KMS-11 (cell line): ENCODE results near the gene ACTR6.

ENCODE experiments used
- H2AFZ ChIP-seq: fragments of 200-600 bp; sonication (generic); 2 replicates; pipeline ENCODE4 v1.6.1; 2016; ENCODE audit warnings: antibody characterized with exemption, mixed run types, low read depth
- H3K27ac ChIP-seq: fragments of 200-600 bp; sonication (generic); 2 replicates; pipeline ENCODE4 v1.6.1; 2016; ENCODE audit warnings: mild to moderate bottlenecking, mixed run types
- H3K27me3 ChIP-seq: fragments of 200-600 bp; sonication (generic); 2 replicates; pipeline ENCODE4 v1.6.1; 2017; ENCODE audit warnings: mild to moderate bottlenecking, low read depth, mixed run types, moderate library complexity; ENCODE audit not compliant: insufficient read depth
- H3K36me3 ChIP-seq: fragments of 200-600 bp; sonication (generic); 2 replicates; pipeline ENCODE4 v1.6.1; 2017; ENCODE audit warnings: mild to moderate bottlenecking, mixed run types; ENCODE audit not compliant: insufficient read depth
- H3K4me1 ChIP-seq: fragments of 200-600 bp; sonication (generic); 2 replicates; pipeline ENCODE4 v1.6.1; 2016; ENCODE audit warnings: mild to moderate bottlenecking, low read depth, mixed run types; ENCODE audit not compliant: poor library complexity, severe bottlenecking
- H3K4me2 ChIP-seq: fragments of 200-600 bp; sonication (generic); 2 replicates; pipeline ENCODE4 v1.7.0; 2016; ENCODE audit warnings: mild to moderate bottlenecking, mixed run types
- H3K4me3 ChIP-seq: fragments of 200-600 bp; sonication (generic); IDR thresholded peaks from 2 replicates; pipeline ENCODE4 v1.6.1; 2017; ENCODE audit warnings: low read depth, low read length, mixed read lengths; ENCODE audit not compliant: insufficient read depth
- H3K79me2 ChIP-seq: fragments of 200-600 bp; sonication (generic); 2 replicates; pipeline ENCODE4 v1.6.1; 2016; ENCODE audit warnings: low read depth, mixed run types; ENCODE audit not compliant: insufficient read depth
- H3K9ac ChIP-seq: fragments of 200-600 bp; sonication (generic); 2 replicates; pipeline ENCODE4 v1.6.1; 2016; ENCODE audit warnings: mild to moderate bottlenecking, mixed run types
- H4K20me1 ChIP-seq: fragments of 200-600 bp; sonication (generic); 2 replicates; pipeline ENCODE4 v1.6.1; 2016; ENCODE audit warnings: mild to moderate bottlenecking, mixed run types; ENCODE audit not compliant: insufficient read depth
- CTCF ChIP-seq: fragments of 200-600 bp; sonication (generic); conservative IDR thresholded peaks from 2 replicates; pipeline ENCODE4 v1.6.1; 2017; ENCODE audit warnings: low read depth, mild to moderate bottlenecking, antibody characterized with exemption, low read length, moderate library complexity, mixed read lengths

Gene ACTR6

DNA sequence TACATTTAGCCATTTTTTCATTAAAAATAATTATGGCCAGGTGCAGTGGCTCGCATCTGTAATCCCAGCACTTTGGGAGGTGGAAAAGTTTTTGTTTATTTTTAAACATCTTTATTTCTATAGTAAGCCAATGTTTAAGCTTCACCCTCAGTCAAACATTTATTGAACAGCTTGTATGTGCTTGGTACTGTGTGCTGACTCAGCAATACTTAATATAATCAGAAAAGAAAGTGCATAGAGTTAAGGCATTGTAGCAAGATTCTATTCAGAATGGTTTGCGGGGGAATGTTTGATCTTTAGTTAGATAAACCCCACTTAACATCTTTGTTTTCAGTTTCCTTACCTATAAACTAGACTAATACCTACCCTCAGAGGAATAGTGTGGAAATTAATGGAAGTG is 11.1 kb downstream of the ACTR6 start:
- no peaks in the 10 kb centered on the region for H4K20me1 ChIP-seq
- no peaks in the 10 kb centered on the region for H3K27me3 ChIP-seq
- no peak overlapping the region for H3K9ac ChIP-seq
- no peak overlapping the region for H3K27ac ChIP-seq
- no peaks in the 10 kb centered on the region for H3K4me1 ChIP-seq
- no peaks in the 10 kb centered on the region for H3K79me2 ChIP-seq
- no peak for TF ChIP-seq CTCF
- H2AFZ ChIP-seq = no peak overlapping the region
- H3K36me3 ChIP-seq = peaks cover 4% of the 10 kb centered on the region; the same call in 1 of the 2 replicates
- no peak overlapping the region for H3K4me2 ChIP-seq
- H3K4me3 ChIP-seq = no peak overlapping the region

GRCh38 chr12:100213016-100213891 is 12.6 kb downstream of the ACTR6 start:
- Histone ChIP-seq H3K27ac (no peak overlapping the region), H3K79me2 (no peaks in the 10 kb centered on the region), H3K4me2 (no peak overlapping the region), H3K27me3 (no peaks in the 10 kb centered on the region), H4K20me1 (no peaks in the 10 kb centered on the region), H3K36me3 (peaks cover 4% of the 10 kb centered on the region; the same call in 1 of the 2 replicates), H3K4me3 (no peak overlapping the region), H3K4me1 (no peaks in the 10 kb centered on the region), H3K9ac (no peak overlapping the region), H2AFZ (no peak overlapping the region)
- TF ChIP-seq CTCF = no peak

DNA sequence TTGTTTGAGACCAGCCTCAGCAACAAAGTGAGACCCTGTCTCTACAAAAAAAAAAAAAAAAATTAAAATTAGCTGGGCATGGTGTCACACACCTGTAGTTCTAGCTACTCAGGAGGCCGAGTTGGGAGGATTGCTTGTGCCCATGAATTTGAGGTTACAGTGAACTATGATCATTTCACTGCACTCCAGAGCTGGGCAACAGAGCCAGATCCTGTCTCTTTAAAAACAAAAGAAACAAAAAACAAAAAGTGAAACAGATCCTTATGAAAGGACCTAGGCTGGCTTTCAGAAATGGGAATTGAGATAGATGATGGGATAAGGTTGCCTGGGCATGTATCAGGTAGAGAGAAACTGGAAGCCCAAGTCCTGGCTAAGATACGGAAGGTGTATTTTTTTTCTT is 13.9 kb downstream of the ACTR6 start:
- Histone ChIP-seq H3K4me1 (no peaks in the 10 kb centered on the region), H3K27ac (no peak overlapping the region), H3K36me3 (no peaks in the 10 kb centered on the region), H3K4me2 (no peak overlapping the region), H3K4me3 (no peak overlapping the region), H3K27me3 (no peaks in the 10 kb centered on the region), H3K9ac (no peak overlapping the region), H3K79me2 (no peaks in the 10 kb centered on the region), H4K20me1 (no peaks in the 10 kb centered on the region), H2AFZ (no peak overlapping the region)
- no peak for TF ChIP-seq CTCF

DNA sequence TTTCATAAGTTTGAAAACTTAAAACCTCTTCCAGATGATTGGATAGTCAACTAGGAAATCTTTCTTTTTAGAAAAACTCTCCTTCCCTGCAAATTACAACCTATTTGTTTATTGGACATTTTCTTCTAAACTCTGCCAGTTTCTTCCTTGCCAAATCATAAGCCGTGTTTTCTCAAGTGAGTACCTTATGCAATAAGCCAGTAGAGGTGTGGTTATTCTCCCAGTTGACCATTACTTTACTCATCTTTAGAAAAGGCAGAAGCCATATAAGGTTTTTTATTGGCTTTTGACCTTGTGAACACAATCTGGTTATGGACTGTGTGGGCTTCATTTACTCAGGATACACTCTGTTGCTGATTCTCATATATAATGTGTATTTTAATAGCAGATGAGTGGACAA is 14.6 kb downstream of the ACTR6 start:
- Histone ChIP-seq H3K79me2 (no peaks in the 10 kb centered on the region), H3K9ac (no peak overlapping the region), H3K27me3 (no peaks in the 10 kb centered on the region), H3K4me1 (no peaks in the 10 kb centered on the region), H3K27ac (no peak overlapping the region), H3K4me3 (no peak overlapping the region), H2AFZ (no peak overlapping the region), H3K36me3 (no peaks in the 10 kb centered on the region), H3K4me2 (no peak overlapping the region), H4K20me1 (no peaks in the 10 kb centered on the region)
- no peak for TF ChIP-seq CTCF
